SW 1271 (cell line): ENCODE measurements around the gene ROMO1.
"Not testable (repeated sequence)": the region's sequence is repeated elsewhere in the genome, so short reads cannot be mapped to it uniquely, and the experiment has no call there.

ENCODE experiments used
- DNase-seq, 2 experiments: peaks; one replicate each; lab custom pipeline; 2025; lab: John Stamatoyannopoulos, UW

Gene ROMO1

GRCh38 chr20:35730583-35731468, 31.6 kb downstream of the ROMO1 start:
- DNase-seq = no peak

- no peak for DNase-seq
Observed at GRCh38 chr20:35731469-35731788, 32.2 kb downstream of the ROMO1 start.

GRCh38 chr20:35731862-35732643, 32.8 kb downstream of the ROMO1 start:
- DNase-seq = no peak

DNA sequence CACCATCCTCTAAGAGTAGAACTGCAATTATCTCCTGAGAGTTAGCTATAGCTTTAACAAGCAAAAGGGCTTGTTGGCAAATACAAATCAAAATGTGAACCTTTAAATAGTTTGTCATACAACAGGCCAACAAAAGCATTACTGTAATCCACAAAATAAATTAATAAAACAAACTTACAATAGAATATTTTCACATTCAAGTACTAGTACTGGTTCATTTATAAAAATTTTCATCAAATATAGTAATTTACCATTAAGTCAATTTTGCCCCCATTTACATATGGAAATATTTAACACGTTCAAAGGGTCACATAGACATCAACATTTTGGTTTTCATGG, 33.4 kb downstream of the ROMO1 start:
- no peak for DNase-seq

DNA sequence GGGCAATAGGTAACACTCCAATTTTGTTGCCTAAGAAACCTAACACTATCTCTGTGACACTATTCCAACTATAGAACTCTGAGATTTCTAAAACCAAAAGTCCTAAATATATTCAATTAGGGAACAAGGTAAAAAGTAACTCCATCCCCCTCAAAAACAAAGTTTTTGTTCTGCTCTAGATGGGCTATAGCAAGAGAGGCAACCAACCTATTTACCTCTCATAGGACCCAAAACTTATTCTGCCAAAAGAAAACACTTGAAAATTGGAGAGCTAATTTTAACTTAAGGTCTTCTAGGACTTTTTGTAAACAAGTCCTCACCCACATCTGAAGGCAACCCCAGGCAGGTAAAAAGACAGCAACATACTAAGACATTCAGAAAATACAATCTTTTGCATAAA, 35.2 kb downstream of the ROMO1 start:
- DNase-seq = no peak

DNA sequence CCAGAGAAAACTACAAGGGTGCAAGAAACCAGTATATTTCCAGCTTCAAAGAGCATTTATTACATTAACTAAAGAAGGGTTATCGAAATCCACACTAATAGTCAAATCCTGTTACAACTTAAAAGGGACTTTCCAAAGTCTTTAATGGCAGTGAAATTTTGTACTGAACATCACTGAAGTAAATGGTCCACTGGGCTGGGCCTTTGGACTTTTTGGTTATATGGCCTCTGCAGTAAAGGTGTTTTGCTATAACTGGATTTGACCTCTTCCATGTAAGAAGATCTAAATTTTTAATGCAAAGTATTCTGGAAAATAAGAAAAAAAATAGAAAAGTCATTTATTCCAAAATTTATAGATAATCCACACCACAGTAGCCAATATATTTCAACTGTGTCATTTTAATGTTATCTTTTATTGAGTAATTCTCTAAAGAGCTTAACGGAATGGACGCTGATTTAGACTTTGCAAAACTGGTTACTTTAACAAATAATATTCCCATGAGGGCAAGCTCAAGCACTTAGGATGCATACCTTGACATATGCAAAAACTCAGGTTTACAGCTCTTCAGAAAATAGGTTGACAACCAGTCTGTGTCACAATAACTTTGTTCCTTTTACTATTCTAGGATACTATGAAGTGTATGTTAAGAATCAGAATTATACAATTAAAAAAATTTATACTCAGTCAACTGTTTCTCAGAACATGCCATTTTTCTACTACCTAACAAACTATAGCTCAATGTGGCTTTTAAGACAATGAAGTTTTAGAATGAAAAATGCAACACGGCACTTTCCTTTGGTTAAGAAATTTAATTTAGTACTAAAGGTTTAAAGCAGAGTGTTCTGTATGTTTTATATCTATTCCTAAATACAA, 35.8 kb downstream of the ROMO1 start:
- DNase-seq = no peak

DNA sequence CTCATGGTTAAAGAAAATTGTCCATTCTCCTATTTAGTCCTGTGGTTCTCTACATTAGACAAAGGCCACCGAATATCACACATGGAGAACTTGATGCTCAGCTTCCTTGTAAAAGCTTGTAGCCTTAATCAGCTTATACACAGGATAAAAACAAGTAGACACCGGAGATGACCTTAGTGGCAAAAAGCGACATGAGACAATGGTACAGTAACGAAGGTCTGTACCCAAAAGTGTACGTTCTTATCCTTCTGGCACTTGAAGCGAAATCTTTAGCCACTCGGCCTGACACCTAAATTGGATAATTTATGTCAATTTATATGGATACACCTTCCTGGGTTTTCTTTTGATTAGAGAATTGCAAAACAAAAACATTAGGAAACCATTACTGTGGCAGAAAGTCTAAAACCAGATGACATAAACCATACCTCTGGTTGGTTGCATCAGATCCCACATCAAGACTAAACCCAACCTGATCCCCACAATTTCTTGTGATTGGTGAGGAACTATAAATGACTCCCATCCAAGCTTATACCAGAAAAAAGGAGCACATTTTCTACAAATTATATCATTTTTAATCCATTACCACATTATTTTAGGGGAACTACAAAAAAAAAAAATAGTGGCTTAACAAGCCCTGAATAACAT, 36.7 kb downstream of the ROMO1 start:
- DNase-seq = no peak

DNA sequence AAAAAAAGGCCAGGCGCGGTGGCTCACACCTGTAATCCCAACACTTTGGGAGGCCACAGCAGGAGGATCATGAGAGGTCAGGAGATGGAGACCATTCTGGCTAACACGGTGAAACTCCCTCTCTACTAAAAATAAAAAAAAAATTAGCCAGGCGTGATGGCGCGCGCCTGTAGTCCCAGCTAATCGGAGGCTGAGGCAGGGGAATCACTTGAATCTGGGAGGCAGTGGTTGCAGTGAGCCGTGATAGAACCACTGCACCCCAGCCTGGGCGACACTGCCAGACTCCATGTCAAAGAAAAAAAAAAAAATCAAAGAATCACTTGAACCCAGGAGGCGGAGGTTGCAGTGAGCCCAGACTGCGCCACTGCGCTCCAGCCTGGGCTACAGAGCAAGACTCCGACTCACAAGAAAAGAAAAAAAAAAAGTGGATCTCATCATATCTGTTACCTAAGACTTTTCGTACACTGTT, 38.7 kb downstream of the ROMO1 start:
- DNase-seq = no peak

GRCh38 chr20:35738410-35739179, 39.4 kb downstream of the ROMO1 start:
- DNase-seq = no peak

GRCh38 chr20:35739294-35740163, 40.3 kb downstream of the ROMO1 start:
- DNase-seq = peak; percentile 48 to 85

GRCh38 chr20:35741892-35742740, 42.9 kb downstream of the ROMO1 start, which contains the start of gene RBM39:
TSS of gene RBM39 (minus strand) at chr20:35742260. CDS start at chr20:35740874, 1,386 bp downstream.
- DNase-seq = peak; percentile 100

- peak in 1 of 2 experiments; percentile 68 for DNase-seq
Observed at GRCh38 chr20:35742741-35743523, 43.7 kb downstream of the ROMO1 start.

DNA sequence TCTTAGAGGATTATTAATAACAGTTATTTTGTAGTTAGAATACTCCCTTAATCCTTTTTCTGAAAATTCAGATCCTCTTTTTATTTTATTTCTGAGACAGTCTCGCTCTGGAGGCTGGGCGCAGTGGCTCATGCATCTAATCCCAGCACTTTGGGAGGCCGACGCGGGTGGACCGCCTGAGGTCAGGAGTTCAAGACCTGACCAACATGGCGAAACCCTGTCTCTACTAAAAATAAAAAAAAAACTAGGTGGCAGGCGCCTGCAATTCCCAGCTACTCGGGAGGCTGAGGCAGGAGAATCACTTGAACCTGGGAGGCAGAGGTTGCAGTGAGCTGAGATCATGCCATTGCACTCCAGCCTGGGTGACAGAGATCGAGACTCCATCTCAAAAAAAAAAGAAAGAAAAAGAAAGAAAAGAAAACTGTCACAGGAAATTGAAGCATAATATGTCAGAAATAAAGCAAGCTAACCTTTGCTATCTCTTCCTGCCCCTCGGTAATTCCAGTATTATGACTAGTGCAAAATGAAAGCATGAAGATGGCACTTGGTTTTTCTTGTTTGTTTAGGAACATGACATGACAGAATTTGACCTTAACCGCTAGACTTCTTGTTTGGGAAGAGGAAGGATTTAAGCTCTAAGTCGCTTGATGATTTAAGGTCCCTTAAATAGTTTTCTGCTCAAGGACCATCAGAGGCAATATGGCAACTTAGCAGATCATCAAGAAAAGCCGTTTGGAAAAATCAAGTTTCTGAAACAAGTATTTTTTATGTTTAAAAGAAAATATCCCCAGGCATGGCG, 44.7 kb downstream of the ROMO1 start:
- DNase-seq = no peak

GRCh38 chr20:35744492-35744841, 45.3 kb downstream of the ROMO1 start:
- DNase-seq = not testable (repeated sequence)
